GM12872 (cell line): ENCODE measurements around the gene ERI3.

Experiments used
- TF ChIP-seq, protein P1 (sequence below): IDR thresholded peaks from 3 replicates; pipeline ENCODE4 v1.5.1; 2011; ENCODE audit warnings: low read depth, mild to moderate bottlenecking, low read length, moderate library complexity; ENCODE audit not compliant: insufficient read depth

The ERI3 gene

DNA sequence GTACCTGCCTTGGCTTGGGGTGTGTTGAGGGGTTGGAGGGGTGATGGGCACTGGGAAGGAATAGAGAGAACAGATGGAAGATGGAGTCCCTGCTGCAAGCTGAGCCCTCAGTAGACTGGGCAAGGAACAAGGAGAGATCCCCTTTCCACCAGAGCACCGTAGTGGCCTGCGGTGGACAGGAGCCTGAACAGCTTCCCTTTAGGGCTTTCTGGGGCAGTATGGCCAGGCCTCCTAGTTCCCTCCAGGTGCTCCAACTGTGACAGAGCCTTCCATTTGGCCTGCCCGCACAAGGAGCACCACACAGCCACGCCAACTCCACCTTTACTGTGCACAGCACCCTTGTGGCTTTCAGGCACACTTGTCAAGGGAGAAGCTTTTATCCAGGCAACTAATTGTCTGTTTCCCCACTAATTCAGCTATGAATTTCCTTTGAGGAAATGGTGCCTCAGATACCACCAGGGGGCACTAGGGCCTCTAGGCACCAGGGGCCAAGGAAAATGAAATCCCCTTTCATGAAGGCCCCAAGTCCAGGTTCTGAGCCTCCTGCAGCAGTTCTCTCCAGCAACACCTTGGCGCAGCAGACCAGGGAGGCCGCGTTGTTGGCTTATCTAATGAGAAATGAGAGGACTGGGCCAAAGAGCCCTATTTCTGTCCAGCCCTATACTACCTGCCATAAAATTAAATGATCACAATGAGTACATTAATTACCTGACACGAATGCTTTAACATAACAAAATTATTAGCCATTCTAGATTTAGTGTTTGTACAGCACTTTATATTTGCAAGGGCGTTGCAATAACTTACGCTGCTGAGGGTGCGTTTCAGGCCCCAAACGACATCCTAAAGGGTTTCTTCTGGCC is 23.1 kb upstream of the ERI3 start:
- TF ChIP-seq, protein P1, sequence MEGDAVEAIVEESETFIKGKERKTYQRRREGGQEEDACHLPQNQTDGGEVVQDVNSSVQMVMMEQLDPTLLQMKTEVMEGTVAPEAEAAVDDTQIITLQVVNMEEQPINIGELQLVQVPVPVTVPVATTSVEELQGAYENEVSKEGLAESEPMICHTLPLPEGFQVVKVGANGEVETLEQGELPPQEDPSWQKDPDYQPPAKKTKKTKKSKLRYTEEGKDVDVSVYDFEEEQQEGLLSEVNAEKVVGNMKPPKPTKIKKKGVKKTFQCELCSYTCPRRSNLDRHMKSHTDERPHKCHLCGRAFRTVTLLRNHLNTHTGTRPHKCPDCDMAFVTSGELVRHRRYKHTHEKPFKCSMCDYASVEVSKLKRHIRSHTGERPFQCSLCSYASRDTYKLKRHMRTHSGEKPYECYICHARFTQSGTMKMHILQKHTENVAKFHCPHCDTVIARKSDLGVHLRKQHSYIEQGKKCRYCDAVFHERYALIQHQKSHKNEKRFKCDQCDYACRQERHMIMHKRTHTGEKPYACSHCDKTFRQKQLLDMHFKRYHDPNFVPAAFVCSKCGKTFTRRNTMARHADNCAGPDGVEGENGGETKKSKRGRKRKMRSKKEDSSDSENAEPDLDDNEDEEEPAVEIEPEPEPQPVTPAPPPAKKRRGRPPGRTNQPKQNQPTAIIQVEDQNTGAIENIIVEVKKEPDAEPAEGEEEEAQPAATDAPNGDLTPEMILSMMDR, result peak; percentile 76

DNA sequence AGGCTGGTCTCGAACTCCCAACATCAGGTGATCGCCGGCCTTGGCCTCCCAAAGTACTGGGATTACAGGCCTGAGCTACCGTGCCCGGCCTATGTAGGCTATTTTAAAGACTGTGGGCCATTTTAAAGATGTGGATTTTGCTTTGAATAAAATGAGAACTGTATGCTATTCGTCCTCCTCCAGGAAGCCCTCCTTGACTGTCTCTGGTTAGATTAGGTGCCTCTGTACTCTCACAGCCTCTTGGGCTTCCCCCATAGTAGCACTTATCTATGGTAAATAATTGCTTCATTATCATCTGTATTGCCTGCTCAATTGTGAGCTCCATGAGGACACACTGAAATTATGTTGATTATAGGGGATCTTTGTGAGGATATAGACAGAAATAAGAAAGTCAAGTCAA is 20.5 kb upstream of the ERI3 start:
- TF ChIP-seq, protein P1, result no peak

DNA sequence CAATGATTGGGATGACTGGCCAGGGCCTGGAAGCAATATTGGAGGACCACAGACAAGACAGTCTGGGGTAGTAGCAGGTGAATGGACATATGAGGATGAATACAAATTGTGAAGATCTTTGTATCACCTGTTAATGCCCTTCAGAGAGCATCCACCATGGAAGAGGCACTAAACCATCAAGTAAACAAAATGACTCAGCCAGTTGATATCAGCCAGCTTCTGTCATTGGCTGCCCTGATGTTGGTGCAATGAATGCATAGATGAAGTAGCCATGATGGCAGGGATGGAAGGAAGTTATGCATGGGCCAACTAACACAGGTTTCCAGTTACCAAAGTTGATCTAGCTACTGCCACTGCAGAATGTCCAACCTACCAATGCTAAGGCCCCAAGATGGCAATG is 16.1 kb upstream of the ERI3 start:
- TF ChIP-seq, protein P1, result no peak

DNA sequence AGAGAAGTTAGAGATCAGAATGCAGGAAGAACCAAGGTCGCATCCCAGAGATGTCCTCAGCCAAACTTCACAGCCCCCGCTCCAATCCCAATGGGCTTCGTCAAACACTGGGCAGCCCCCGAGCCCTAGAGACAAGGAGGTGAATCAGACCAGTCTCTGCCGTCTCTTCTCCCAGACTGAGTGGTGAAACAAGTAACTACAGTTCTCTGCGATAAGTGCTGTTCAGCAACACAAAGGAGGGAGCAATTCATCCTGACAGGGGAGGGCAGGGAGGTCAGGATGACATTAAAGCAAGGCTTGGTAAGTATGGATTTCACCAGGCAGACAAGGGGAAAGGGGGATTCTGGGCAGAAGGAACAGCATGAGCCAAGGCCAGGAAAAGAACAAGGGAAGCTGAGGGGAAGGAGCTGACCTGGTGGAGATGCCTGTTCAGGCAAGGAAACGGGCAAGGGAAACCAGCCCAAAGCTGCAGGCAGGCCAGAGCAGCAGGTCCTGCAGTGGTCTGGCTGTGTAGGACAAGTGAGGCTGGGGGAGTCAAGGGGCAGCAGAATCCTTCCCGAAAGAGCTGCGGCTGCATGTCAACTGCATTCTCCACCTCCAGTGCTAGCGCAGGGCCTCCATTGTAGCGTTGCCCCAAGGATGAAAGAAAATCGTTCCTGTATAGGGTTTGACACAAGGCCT is 13.6 kb upstream of the ERI3 start:
- TF ChIP-seq, protein P1, result no peak

DNA sequence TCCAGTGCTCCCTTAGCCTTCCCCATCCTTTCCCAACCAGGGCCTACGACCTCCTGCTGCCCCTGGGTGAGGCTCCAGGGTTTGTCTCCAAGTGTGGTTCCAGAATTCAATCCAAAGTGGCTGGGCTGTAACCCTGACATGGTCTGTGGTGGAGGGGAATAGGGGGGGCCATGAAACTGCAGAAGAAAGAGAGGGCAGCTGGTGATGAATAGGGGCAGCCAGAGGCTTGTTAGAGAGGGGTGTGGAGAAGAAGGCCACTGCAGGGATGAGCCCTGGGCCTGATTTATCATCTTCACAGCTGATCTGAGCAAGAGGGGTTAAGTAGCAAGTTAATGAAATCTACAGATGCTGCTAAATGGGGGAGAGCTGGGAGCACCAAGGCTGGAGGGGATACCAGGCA is 12.9 kb upstream of the ERI3 start:
- TF ChIP-seq, protein P1, result no peak

DNA sequence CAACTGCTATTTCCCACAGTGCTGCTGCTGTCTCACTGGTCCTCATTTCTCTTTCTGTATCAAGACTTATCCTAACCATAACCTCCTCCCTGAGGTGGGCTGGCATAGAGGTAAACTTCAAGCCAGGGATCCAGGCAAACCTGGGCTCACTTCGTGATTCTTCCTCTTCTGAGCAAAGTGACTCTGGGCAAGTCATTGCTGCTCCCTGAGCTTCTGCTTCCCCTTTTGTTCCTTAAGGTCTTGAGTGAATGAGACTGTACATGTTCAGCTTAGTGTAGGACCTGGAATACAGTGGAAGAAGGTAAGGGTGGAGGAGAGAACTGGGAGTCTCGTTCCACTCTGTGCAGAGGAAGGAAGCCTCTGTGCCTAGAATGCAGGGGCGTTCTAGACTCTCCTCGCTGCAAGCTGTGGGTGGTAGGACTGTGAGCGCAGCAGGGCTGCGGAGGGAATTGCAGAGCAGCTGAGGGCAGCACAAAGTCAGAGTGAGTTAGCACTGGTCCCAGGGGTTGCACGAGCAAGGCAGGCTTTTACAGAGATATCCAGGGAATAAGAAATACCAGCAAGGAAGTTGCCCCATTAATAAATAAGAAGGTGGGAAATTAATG is 11.4 kb upstream of the ERI3 start:
- TF ChIP-seq, protein P1, result no peak

DNA sequence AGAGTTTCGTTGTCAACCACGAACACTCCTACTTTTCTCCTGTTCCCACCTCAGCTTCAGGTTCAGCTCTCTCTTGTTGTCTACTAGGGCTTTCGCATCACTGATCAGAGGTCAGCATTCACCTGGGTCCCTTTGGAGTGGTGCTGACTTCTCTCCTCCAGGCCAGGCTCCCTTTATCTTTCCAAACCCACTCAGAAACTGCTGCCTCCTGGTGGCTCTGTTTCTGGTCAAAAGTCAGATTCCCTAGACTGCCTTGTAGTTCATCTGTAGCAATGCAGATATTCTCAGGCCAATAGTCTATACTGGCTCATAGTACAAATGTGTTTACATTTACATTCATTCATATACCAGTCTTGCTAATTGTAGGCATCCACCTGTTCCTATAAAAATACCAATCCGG is 6.4 kb upstream of the ERI3 start:
- TF ChIP-seq, protein P1, result no peak
